Activated CD8-positive, alpha-beta T cell treated with anti-CD3 and anti-CD28 coated beads for 36 hours (primary cell): ENCODE data around the gene SAA4. TPM values are rescaled to one million over a fixed set of nuclear protein-coding genes. Genes with fewer than 3 reads are reported as not detected.

Source experiments
- ATAC-seq: fragments of 200-7000 bp; cut with Tn5 transposase; one replicate; pipeline ENCODE4 v1.10.0; 2021; ENCODE audit warnings: mild to moderate bottlenecking, moderate library complexity
- CTCF ChIA-PET: fragments of 350-600 bp; sonication (Branson Sonifier 250); formaldehyde crosslinking; loops from one replicate; lab custom pipeline; 2021; ENCODE audit warnings: antibody characterized with exemption; lab: Charles Lee
- POLR2A ChIA-PET: fragments of 350-600 bp; sonication (Branson Sonifier 250); formaldehyde crosslinking; loops from one replicate; lab custom pipeline; 2021; ENCODE audit warnings: antibody characterized with exemption; lab: Charles Lee
- DNase-seq: peaks from one replicate; pipeline ENCODE4 v3.0.0-alpha.2; 2020
- H3K27ac Mint-ChIP-seq: one replicate; pipeline ENCODE4 v1.8.0; 2021; ENCODE audit warnings: mild to moderate bottlenecking, mixed read lengths
- H3K27me3 Mint-ChIP-seq: one replicate; pipeline ENCODE4 v1.8.0; 2021; ENCODE audit warnings: mixed read lengths
- H3K36me3 Mint-ChIP-seq: one replicate; pipeline ENCODE4 v1.8.0; 2021; ENCODE audit warnings: low read depth, mixed read lengths
- H3K4me1 Mint-ChIP-seq: one replicate; pipeline ENCODE4 v1.8.0; 2021; ENCODE audit warnings: low read depth, mixed read lengths
- H3K4me3 Mint-ChIP-seq: one replicate; pipeline ENCODE4 v1.8.0; 2021; ENCODE audit warnings: mild to moderate bottlenecking, moderate library complexity, mixed read lengths
- H3K9me3 Mint-ChIP-seq: one replicate; pipeline ENCODE4 v1.8.0; 2021; ENCODE audit warnings: mixed read lengths
- intact Hi-C: fragments of 100-400 bp; cut with micrococcal nuclease; formaldehyde crosslinking; loops from one replicate; pipeline ENCODE4 v1.10.0; 2022
- total RNA-seq, 2 experiments: library from RNA; stranded (reverse); gene quantifications; one replicate each; pipeline ENCODE4 v1.2.3, GENCODE V29; 2021
- TF ChIP-seq, protein P1 (sequence below): fragments of 200-600 bp; IDR thresholded peaks from one replicate; pipeline ENCODE4 v1.8.0; 2022; ENCODE audit warnings: antibody characterized with exemption, mild to moderate bottlenecking

Gene SAA4
- total RNA-seq, 2 experiments from 2014 or later = not detected

DNA sequence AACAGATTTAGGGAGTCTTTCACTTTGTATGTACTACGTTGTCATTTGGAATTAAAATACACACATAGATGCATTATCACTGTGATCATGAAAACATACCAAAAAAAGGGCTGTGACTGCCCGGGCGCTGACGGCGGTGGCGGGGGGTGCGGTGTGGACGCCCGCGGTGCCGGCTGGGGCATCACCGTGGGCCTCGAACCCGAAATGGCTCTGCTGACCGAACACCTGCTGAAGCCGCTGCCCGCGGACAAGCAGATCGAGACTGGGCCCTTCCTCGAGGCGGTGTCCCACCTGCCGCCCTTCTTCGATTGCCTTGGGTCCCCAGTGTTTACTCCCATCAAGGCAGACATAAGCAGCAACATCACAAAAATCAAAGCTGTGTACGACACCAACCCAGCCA lies 47.8 kb downstream of the SAA4 start:
- Mint-ChIP-seq H3K4me3 (no peak overlapping the region), H3K4me1 (no peaks in the 10 kb centered on the region), H3K9me3 (no peaks in the 10 kb centered on the region), H3K27ac (no peak overlapping the region), H3K27me3 (peaks cover 22% of the 10 kb centered on the region), H3K36me3 (no peaks in the 10 kb centered on the region)
- TF ChIP-seq, protein P1, sequence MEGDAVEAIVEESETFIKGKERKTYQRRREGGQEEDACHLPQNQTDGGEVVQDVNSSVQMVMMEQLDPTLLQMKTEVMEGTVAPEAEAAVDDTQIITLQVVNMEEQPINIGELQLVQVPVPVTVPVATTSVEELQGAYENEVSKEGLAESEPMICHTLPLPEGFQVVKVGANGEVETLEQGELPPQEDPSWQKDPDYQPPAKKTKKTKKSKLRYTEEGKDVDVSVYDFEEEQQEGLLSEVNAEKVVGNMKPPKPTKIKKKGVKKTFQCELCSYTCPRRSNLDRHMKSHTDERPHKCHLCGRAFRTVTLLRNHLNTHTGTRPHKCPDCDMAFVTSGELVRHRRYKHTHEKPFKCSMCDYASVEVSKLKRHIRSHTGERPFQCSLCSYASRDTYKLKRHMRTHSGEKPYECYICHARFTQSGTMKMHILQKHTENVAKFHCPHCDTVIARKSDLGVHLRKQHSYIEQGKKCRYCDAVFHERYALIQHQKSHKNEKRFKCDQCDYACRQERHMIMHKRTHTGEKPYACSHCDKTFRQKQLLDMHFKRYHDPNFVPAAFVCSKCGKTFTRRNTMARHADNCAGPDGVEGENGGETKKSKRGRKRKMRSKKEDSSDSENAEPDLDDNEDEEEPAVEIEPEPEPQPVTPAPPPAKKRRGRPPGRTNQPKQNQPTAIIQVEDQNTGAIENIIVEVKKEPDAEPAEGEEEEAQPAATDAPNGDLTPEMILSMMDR = no peak
- DNase-seq (no peak), ATAC-seq (no peak)
- intact Hi-C loops = no loop called here
- CTCF ChIA-PET = interaction anchor here (0.8 to 1.9 kb wide), 2 partner anchors 15 to 73 kb away, joined by 3 to 8 read pairs; no protein-coding TSS in a partner anchor
- POLR2A ChIA-PET = no interaction called here

Other genes with a start within 250 kb of the SAA4 start
- gene SERGEF, start 223.8 kb downstream of the SAA4 start, total RNA-seq = 10 to 100 TPM; 56.2 to 64.4 TPM
- gene TPH1, start 190.5 kb downstream of the SAA4 start, total RNA-seq = under 1 TPM; 0.18 to 0.23 TPM
- gene SAAL1, start 130.7 kb downstream of the SAA4 start, total RNA-seq = 10 to 100 TPM; 38.1 to 39.9 TPM
- not detected for gene MRGPRX3, start 104.2 kb downstream of the SAA4 start, total RNA-seq
- gene MRGPRX4, start 64.0 kb downstream of the SAA4 start, total RNA-seq = not detected
- gene SAA2, start 11.9 kb upstream of the SAA4 start, total RNA-seq = not detected
- gene SAA1, start 29.5 kb upstream of the SAA4 start, total RNA-seq = not detected
- 10 to 100 TPM; 16.0 to 17.2 TPM for gene HPS5, start 85.3 kb upstream of the SAA4 start, total RNA-seq
- 10 to 100 TPM; 44.5 to 46.6 TPM for gene GTF2H1, start 85.8 kb upstream of the SAA4 start, total RNA-seq
- 1,000 to 10,000 TPM; 2,418 to 2,447 TPM for gene LDHA, start 157.8 kb upstream of the SAA4 start, total RNA-seq
- not detected for gene LDHC, start 175.5 kb upstream of the SAA4 start, total RNA-seq
- not detected for gene LDHAL6A, start 219.1 kb upstream of the SAA4 start, total RNA-seq